BLaER1 (cell line): Measurements from ENCODE around the gene PLEKHA7.
A peak's percentile ranks its signal among the peaks of the same experiment; 100 is the strongest.

ENCODE experiments used
- H3K27ac ChIP-seq: shearing (Covaris generic); formaldehyde crosslinking; 2 replicates; pipeline ENCODE4 v1.8.1; 2022
- H3K27me3 ChIP-seq: shearing (Covaris generic); formaldehyde crosslinking; 2 replicates; pipeline ENCODE4 v1.8.1; 2022
- H3K36me3 ChIP-seq: shearing (Covaris generic); formaldehyde crosslinking; 2 replicates; pipeline ENCODE4 v1.8.1; 2022
- H3K4me1 ChIP-seq: shearing (Covaris generic); formaldehyde crosslinking; 2 replicates; pipeline ENCODE4 v1.8.1; 2022
- H3K4me2 ChIP-seq: shearing (Covaris generic); formaldehyde crosslinking; 2 replicates; pipeline ENCODE4 v1.8.1; 2022
- H3K4me3 ChIP-seq: shearing (Covaris generic); formaldehyde crosslinking; 2 replicates; pipeline ENCODE4 v1.8.1; 2022
- H3K9ac ChIP-seq: shearing (Covaris generic); formaldehyde crosslinking; 2 replicates; pipeline ENCODE4 v1.8.1; 2022
- H3K9me3 ChIP-seq: shearing (Covaris generic); formaldehyde crosslinking; 2 replicates; pipeline ENCODE4 v1.8.1; 2022
- H4K20me1 ChIP-seq: shearing (Covaris generic); formaldehyde crosslinking; 2 replicates; pipeline ENCODE4 v1.8.1; 2022
- Cebpa-rat ChIP-seq: shearing (Covaris generic); IDR thresholded peaks from 2 replicates; pipeline ENCODE4 v1.8.1; 2022

The PLEKHA7 gene

DNA sequence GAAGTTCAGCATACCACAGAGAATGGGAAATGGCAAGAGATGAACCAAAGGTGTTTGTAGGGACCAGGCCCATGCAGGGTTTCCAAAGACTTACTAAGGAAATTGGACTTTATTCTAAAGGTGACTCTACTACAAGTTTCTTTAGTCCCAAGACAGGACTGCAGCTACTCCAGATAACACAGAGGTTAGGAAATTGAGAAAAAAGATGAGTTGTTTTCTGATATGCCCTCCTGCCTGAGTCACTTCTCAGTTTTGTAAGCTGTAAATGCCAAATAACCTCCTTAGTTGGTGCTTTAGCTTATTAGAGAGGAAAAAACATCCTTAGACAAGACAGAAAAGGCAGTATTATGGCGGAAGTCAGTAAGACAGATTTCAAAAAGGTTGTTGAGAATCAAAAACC is 179.8 kb downstream of the PLEKHA7 start:
- no peak overlapping the region for H3K9ac ChIP-seq
- no peaks in the 10 kb centered on the region for H3K36me3 ChIP-seq
- no peak overlapping the region for H3K4me2 ChIP-seq
- H3K27me3 ChIP-seq: no peaks in the 10 kb centered on the region
- no peak overlapping the region for H3K4me3 ChIP-seq
- H3K4me1 ChIP-seq: peaks cover 7% of the 10 kb centered on the region
- no peak for TF ChIP-seq Cebpa-rat
- H3K27ac ChIP-seq: no peak overlapping the region
- H3K9me3 ChIP-seq: no peaks in the 10 kb centered on the region
- H4K20me1 ChIP-seq: no peaks in the 10 kb centered on the region

DNA sequence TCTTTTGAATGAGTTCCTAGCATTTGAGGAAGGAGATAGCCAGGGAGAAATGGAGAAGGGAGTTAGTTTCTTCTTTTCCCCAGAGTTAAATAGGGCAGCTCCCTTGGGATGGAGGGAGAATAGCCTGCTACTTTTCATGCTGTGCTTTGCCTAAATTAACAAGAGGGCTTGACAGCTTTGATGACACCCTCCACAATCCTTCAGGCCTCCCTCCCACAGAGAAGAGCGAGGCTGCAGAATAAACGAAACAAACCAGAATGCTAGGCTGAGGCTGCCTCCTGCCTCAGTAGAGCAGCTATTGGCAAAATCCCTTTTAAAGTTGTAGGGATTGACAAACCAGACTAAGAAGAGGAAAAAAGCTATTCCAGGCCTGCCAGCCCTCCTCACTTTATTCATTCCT is 181.2 kb downstream of the PLEKHA7 start:
- Histone ChIP-seq H3K27me3 (no peaks in the 10 kb centered on the region), H3K4me2 (peak overlapping the region; percentile 1; the same call in 1 of the 2 replicates), H3K36me3 (no peaks in the 10 kb centered on the region), H3K4me3 (no peak overlapping the region), H4K20me1 (no peaks in the 10 kb centered on the region), H3K9ac (no peak overlapping the region), H3K9me3 (no peaks in the 10 kb centered on the region), H3K4me1 (peaks cover 7% of the 10 kb centered on the region), H3K27ac (no peak overlapping the region)
- TF ChIP-seq Cebpa-rat: no peak

DNA sequence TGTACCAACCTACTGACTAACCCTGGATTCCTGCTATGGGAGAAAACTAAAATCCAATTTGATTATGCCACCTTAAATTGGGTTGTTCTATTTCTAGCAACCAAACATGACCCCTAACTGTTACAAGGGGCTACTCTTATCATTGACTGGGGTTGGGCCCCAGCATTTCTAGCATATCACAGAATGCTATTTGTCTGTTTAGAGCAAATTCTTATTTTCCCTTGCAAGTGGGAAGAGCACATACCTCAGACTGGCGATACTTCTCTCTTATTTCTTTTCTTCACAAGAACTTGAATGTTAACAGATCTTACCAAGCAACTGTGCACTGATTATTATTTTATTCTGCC is 182.0 kb downstream of the PLEKHA7 start:
- no peak for TF ChIP-seq Cebpa-rat
- Histone ChIP-seq H3K9ac (no peak overlapping the region), H3K4me2 (no peak overlapping the region), H3K27ac (no peak overlapping the region), H3K9me3 (no peaks in the 10 kb centered on the region), H3K4me3 (no peak overlapping the region), H3K4me1 (peaks cover 7% of the 10 kb centered on the region), H3K36me3 (no peaks in the 10 kb centered on the region), H4K20me1 (no peaks in the 10 kb centered on the region), H3K27me3 (no peaks in the 10 kb centered on the region)

DNA sequence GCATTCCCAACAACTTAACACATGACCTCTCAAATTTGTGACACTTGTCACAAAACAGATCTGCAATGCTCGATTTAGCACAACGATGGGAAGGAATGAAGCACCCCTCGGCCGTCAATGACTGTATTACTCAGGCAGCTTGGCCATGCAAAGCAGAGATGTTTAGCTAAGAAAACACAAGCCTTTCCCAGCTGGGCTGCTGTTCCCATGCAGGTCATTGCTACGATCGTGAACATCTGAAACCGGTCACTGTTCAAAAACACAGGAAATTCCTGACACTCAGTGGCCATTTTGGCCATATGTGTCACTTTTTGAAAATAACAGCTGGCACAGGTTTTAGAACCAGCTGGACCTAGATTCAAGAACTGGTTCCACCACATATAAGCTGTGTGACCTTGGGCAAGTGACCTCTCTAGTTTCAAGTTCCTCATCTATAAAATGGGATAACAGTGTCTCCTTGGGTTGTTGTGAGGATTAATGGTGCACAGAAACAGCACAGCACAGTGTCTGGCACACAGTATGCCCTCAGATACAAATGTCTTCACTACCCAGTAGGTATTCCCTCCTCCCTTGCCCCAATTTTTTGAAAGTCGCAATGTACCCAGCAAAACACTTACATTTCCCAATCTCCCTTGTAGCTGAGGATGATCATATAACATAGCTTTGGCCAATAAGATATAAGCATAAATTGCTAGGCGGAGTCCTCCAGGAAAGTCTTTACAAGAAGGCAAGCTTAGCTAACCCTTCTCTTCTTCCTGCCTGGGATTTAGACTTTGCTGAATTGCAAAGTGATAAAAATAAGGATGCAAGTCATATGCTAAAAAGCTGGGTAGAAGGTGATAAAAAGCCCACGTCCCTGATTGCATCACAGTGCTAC is 182.7 kb downstream of the PLEKHA7 start:
- Histone ChIP-seq H3K27ac (no peak overlapping the region), H3K9ac (no peak overlapping the region), H3K4me3 (no peak overlapping the region), H3K4me2 (no peak overlapping the region), H3K27me3 (no peaks in the 10 kb centered on the region), H4K20me1 (no peaks in the 10 kb centered on the region), H3K4me1 (peaks cover 7% of the 10 kb centered on the region), H3K9me3 (no peaks in the 10 kb centered on the region), H3K36me3 (no peaks in the 10 kb centered on the region)
- TF ChIP-seq Cebpa-rat: no peak

DNA sequence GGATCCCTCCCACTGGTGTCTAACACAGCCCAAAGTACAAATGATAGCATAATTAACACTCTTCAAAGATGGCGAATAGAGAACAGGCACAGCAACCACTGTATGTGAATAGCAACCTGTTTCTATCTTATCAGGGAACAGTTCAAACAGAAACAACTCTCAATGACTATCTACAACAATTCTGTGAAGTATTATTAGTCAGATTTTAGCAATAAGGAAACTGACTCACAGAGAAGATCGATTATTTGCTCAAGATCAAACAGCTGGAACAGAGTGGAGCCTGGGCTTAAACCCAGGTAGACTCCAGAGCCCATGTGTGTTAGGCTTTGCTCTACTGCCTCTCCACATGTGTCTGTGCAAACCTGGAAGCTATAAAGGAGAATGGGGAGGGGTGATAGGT is 187.1 kb downstream of the PLEKHA7 start:
- Histone ChIP-seq H3K27me3 (no peaks in the 10 kb centered on the region), H3K4me2 (no peak overlapping the region), H3K4me1 (no peaks in the 10 kb centered on the region), H3K9ac (no peak overlapping the region), H3K9me3 (no peaks in the 10 kb centered on the region), H3K4me3 (no peak overlapping the region), H3K27ac (no peak overlapping the region), H4K20me1 (no peaks in the 10 kb centered on the region), H3K36me3 (no peaks in the 10 kb centered on the region)
- no peak for TF ChIP-seq Cebpa-rat

DNA sequence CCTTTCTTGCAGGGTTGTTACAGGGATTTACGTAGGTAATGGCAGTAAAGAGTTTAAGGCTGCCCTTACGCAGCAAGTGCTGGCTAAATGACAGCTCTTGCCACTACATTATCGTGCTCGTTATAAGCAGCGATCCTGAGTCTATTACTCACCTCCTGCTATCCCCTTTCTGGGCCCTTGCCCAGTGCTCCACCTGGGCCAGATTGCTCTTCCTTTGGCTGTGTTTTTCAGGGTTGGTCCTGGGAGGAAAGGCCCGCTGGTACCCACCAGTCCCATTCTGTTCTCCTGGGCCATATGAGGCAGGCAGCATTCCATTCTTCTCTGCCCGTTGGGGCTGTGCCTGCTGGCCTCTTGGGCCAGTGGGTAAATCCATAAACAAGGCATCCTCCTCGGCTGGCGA is 188.2 kb downstream of the PLEKHA7 start:
- no peaks in the 10 kb centered on the region for H3K27me3 ChIP-seq
- H3K4me2 ChIP-seq: no peak overlapping the region
- H3K9ac ChIP-seq: no peak overlapping the region
- no peak overlapping the region for H3K4me3 ChIP-seq
- no peaks in the 10 kb centered on the region for H3K4me1 ChIP-seq
- H3K36me3 ChIP-seq: no peaks in the 10 kb centered on the region
- no peaks in the 10 kb centered on the region for H4K20me1 ChIP-seq
- no peaks in the 10 kb centered on the region for H3K9me3 ChIP-seq
- no peak for TF ChIP-seq Cebpa-rat
- no peak overlapping the region for H3K27ac ChIP-seq

DNA sequence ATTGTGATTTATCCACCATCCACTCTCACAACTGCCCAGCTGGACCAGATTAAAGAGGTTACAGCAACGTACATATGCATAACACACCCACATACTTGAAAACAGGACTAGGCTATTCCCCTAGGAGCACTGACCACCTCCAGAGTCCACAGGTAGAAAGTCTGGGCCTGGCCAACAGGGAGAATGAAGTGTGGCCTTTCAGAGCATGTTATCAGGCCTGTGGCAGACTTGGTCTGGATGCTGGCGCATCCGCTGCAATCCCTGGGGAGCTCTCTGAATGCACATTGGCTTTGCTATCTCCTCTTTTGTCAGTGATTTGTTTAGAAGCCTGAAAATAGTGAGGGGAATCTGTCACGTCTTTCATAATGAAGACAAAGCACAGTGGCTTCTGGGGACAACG is 189.1 kb downstream of the PLEKHA7 start:
- Histone ChIP-seq H3K4me1 (0 out of 2 replicates have a peak, but pooled peaks cover 3% of the 10 kb centered on the region), H3K4me3 (no peak overlapping the region), H3K27me3 (no peaks in the 10 kb centered on the region), H3K36me3 (no peaks in the 10 kb centered on the region), H3K27ac (no peak overlapping the region), H4K20me1 (no peaks in the 10 kb centered on the region), H3K9ac (no peak overlapping the region), H3K9me3 (no peaks in the 10 kb centered on the region), H3K4me2 (no peak overlapping the region)
- TF ChIP-seq Cebpa-rat: no peak

DNA sequence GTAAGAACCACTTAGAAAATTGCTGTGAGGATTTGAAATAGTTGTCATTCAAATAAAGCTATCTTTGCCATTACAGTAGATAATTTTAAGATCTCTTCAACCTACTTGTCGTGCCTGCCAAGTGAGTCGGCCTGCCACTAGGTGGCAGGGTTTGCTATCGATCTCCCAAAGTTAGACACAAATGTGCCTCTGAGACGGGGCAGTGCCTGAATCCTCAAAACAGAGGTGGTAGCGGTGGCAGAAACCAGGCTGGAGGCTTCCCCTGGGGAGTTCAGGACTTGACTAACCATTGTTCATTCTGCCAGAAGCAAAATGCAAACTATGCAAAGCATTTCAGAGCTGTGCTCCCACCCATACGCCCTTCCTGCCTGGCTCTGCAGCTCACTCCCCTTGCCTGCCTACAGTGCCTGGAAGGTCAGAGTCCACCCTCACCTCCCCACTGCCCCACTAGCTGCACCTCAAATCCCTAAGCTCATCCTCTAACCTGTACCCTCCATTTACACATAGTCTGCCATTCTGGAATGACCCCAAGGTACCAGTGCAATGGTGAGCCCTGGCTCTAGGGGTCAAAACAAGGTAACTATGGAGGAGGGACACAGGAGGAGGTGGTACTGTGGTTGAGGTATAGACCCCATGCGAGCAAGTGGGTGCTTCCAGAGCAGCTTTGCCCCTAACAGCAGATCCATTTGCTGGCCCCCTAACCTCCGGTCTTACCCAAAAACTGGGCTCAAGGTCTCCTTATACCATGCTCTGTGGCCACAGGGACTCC is 193.7 kb downstream of the PLEKHA7 start:
- Histone ChIP-seq H3K9ac (no peak overlapping the region), H3K27me3 (no peaks in the 10 kb centered on the region), H3K4me1 (0 out of 2 replicates have a peak, but pooled peaks cover 3% of the 10 kb centered on the region), H3K4me3 (no peak overlapping the region), H4K20me1 (no peaks in the 10 kb centered on the region), H3K4me2 (no peak overlapping the region; the same call in 1 of the 2 replicates), H3K36me3 (no peaks in the 10 kb centered on the region), H3K9me3 (no peaks in the 10 kb centered on the region), H3K27ac (no peak overlapping the region)
- TF ChIP-seq Cebpa-rat: no peak

DNA sequence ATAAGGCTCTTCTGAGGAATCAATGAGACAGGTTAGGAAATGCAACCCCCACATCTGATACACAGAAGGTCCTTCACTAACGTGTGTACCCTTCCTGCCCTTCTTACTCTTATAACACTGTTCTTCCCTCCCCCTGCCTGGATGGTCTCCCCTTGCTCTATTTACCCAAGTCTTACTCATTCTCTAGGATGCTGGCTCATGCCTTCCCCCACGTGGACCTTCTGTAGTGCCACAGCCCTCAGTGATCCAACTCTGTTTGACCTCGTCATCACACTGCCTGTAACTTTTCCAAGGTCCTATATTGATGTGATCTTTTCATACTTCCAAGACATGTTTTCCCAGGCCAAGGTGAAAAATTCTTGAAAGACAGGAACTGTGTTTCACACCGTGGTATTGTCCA is 195.9 kb downstream of the PLEKHA7 start:
- 0 out of 2 replicates have a peak, but pooled peaks cover 3% of the 10 kb centered on the region for H3K4me1 ChIP-seq
- H3K27me3 ChIP-seq: no peaks in the 10 kb centered on the region
- H3K4me2 ChIP-seq: no peak overlapping the region
- no peak overlapping the region for H3K4me3 ChIP-seq
- TF ChIP-seq Cebpa-rat: no peak
- H3K9me3 ChIP-seq: no peaks in the 10 kb centered on the region
- H4K20me1 ChIP-seq: no peaks in the 10 kb centered on the region
- no peak overlapping the region for H3K27ac ChIP-seq
- no peaks in the 10 kb centered on the region for H3K36me3 ChIP-seq
- no peak overlapping the region for H3K9ac ChIP-seq

DNA sequence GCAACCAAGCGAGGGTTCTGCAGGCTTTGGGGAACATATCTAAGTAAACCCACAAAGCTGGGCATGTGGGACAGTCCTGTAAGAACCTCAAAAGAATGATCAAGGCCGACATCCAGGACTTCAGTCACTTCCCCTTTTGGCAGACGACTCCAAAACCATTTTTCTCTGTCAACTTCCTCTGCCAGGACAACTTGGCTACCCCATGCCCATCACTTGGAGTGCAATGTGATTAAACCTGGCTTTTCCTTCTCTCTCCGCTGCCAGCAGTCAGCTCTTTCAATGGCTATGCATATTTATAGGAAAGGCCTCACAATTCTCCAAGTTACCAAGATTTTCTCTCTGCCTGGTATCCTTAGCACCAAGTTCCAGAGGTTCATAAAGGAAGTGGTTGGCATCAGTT is 196.9 kb downstream of the PLEKHA7 start:
- TF ChIP-seq Cebpa-rat: no peak
- H3K27me3 ChIP-seq: no peaks in the 10 kb centered on the region
- no peaks in the 10 kb centered on the region for H3K36me3 ChIP-seq
- no peak overlapping the region for H3K9ac ChIP-seq
- H3K4me3 ChIP-seq: no peak overlapping the region
- no peak overlapping the region for H3K4me2 ChIP-seq
- H3K4me1 ChIP-seq: 0 out of 2 replicates have a peak, but pooled peaks cover 3% of the 10 kb centered on the region
- no peak overlapping the region for H3K27ac ChIP-seq
- H3K9me3 ChIP-seq: no peaks in the 10 kb centered on the region
- no peaks in the 10 kb centered on the region for H4K20me1 ChIP-seq
